Panc1 (cell line): ENCODE measurements around the gene CRISPLD2. TPM values are rescaled to one million over a fixed set of nuclear protein-coding genes. Genes with fewer than 3 reads are reported as not detected.

ENCODE experiments used
- ATAC-seq: fragments of 200-7000 bp; cut with Tn5 transposase; 2 replicates; pipeline ENCODE4 v1.9.1; 2020; ENCODE audit warnings: mild to moderate bottlenecking, moderate library complexity
- BruUV-seq: library from RNA; stranded (reverse); fragments of 400-500 nt; replicated peaks from 2 replicates; lab custom pipeline; 2021; lab: Mats Ljungman, UMichigan
- CTCF ChIA-PET: fragments of 300-600 bp; sonication (Branson Sonifier 250); formaldehyde crosslinking; loops from one replicate; lab custom pipeline; 2022; ENCODE audit warnings: antibody characterized with exemption; lab: Charles Lee
- POLR2A ChIA-PET: fragments of 300-600 bp; sonication (Branson Sonifier 250); formaldehyde crosslinking; loops from one replicate; lab custom pipeline; 2022; ENCODE audit warnings: antibody characterized with exemption; lab: Charles Lee
- DNase-seq: peaks from one replicate; pipeline ENCODE4 v3.0.0-alpha.2; 2010; ENCODE audit warnings: low read depth, low spot score
- H3K27ac ChIP-seq: 2 replicates; pipeline ENCODE4 v1.5.1; 2011; ENCODE audit warnings: mild to moderate bottlenecking, low read length, inconsistent platforms
- H3K27me3 ChIP-seq: fragments of 200-500 bp; sonication (Bioruptor generic); 2 replicates; pipeline ENCODE4 v1.6.0; 2014; ENCODE audit warnings: low read length, inconsistent platforms; ENCODE audit not compliant: control insufficient read depth, insufficient read depth
- H3K36me3 ChIP-seq: fragments of 200-500 bp; sonication (Bioruptor generic); 2 replicates; pipeline ENCODE4 v1.5.1; 2014; ENCODE audit warnings: inconsistent platforms, mild to moderate bottlenecking, low read length, moderate library complexity; ENCODE audit not compliant: control insufficient read depth, insufficient read depth
- H3K4me1 ChIP-seq: 2 replicates; pipeline ENCODE4 v1.5.1; 2011; ENCODE audit warnings: inconsistent platforms, mild to moderate bottlenecking, low read length, moderate library complexity; ENCODE audit not compliant: control insufficient read depth, insufficient read depth
- H3K4me3 ChIP-seq, 2 experiments: 2 replicates each; pipeline ENCODE4 v1.5.1; 2011 to 2012; ENCODE audit warnings: low read depth in 2 of 2, low read length in 2 of 2, mild to moderate bottlenecking in 2 of 2, inconsistent platforms in 1 of 2, moderate library complexity in 1 of 2
- H3K9me3 ChIP-seq: fragments of 200-500 bp; sonication (Bioruptor generic); 2 replicates; pipeline ENCODE4 v1.5.1; 2014; ENCODE audit warnings: low read depth, mild to moderate bottlenecking, inconsistent platforms, low read length, moderate library complexity; ENCODE audit not compliant: control insufficient read depth, insufficient read depth
- CTCF ChIP-seq: fragments of 450-650 bp; IDR thresholded peaks from 2 replicates; pipeline ENCODE4 v1.5.1; 2017; ENCODE audit warnings: mild to moderate bottlenecking
- POLR2AphosphoS5 ChIP-seq: IDR thresholded peaks from 2 replicates; pipeline ENCODE4 v1.6.1; 2012; ENCODE audit warnings: mild to moderate bottlenecking, low read depth, low read length, moderate library complexity
- REST ChIP-seq, 2 experiments: IDR thresholded peaks; 2 replicates each; pipeline ENCODE4 v1.6.1; 2011 to 2012; ENCODE audit warnings: low read depth in 2 of 2, control low read depth in 1 of 2, low read length in 1 of 2, mild to moderate bottlenecking in 1 of 2, moderate library complexity in 1 of 2; ENCODE audit not compliant: insufficient read depth in 1 of 2
- SIN3A ChIP-seq: IDR thresholded peaks from 2 replicates; pipeline ENCODE4 v1.6.1; 2012; ENCODE audit warnings: low read depth, mild to moderate bottlenecking, low read length, moderate library complexity, borderline replicate concordance; ENCODE audit not compliant: insufficient read depth
- TCF7L2 ChIP-seq: IDR thresholded peaks from 2 replicates; pipeline ENCODE4 v1.6.1; 2011; ENCODE audit warnings: mild to moderate bottlenecking, low read depth, low read length, inconsistent platforms
- in situ Hi-C: cut with HindIII; loops from 2 replicates; pipeline ENCODE4 v1.10.0; 2016; ENCODE audit warnings: low sequenced_read_pairs, low pct_unique_long_range_greater_than_20kb
- intact Hi-C: fragments of 100-400 bp; cut with micrococcal nuclease; formaldehyde crosslinking; loops from one replicate; pipeline ENCODE4 v1.10.0; 2022; ENCODE audit not compliant: unreplicated experiment
- total RNA-seq: library from RNA; stranded (reverse); gene quantifications from one replicate; pipeline ENCODE4 v1.2.1, GENCODE V29; 2021; ENCODE audit not compliant: unreplicated experiment

The CRISPLD2 gene
- total RNA-seq, 1 experiment from 2014 or later: 12.9 TPM

GRCh38 chr16:84844559-84845495, 25.0 kb downstream of the CRISPLD2 start:
- no TSS peak for BruUV-seq
- ATAC-seq (peak; percentile 5; the same call in 1 of the 2 replicates), DNase-seq (no peak)
- TF ChIP-seq POLR2AphosphoS5: no peak
- no peak for TF ChIP-seq REST (IDR thresholded peaks at IDR 0.05; ENCODE audit: insufficient read depth in 1 of 2, low read depth in 2 of 2, low read length in 1 of 2)
- no peak for TF ChIP-seq TCF7L2
- no peak for TF ChIP-seq SIN3A
- TF ChIP-seq CTCF: no peak
- Histone ChIP-seq H3K4me1 (peaks cover 36% of the 10 kb centered on the region), H3K27me3 (no peaks in the 10 kb centered on the region), H3K36me3 (no peaks in the 10 kb centered on the region), H3K4me3 (no peak overlapping the region), H3K9me3 (no peaks in the 10 kb centered on the region), H3K27ac (no peak overlapping the region)
- CTCF ChIA-PET: no interaction called here
- intact Hi-C loops: no loop called here
- in situ Hi-C loops: no loop called here
- POLR2A ChIA-PET: no interaction called here

- in situ Hi-C loops: no loop called here
- Histone ChIP-seq H3K4me3 (no peak overlapping the region), H3K27ac (no peak overlapping the region), H3K27me3 (no peaks in the 10 kb centered on the region), H3K4me1 (peaks cover 35% of the 10 kb centered on the region), H3K36me3 (no peaks in the 10 kb centered on the region), H3K9me3 (no peaks in the 10 kb centered on the region)
- DNase-seq (no peak), ATAC-seq (peak; percentile 35; the same call in 1 of the 2 replicates)
- ChIA-PET CTCF (no interaction called here), POLR2A (no interaction called here)
- intact Hi-C loops: no loop called here
- no peak for TF ChIP-seq POLR2AphosphoS5
- no peak for TF ChIP-seq SIN3A
- BruUV-seq: no TSS peak
Observed at GRCh38 chr16:84845496-84846002, 25.8 kb downstream of the CRISPLD2 start.
